Adipocyte (in vitro differentiated cells): ENCODE measurements around the gene TSC2.
"Not testable (repeated sequence)": the region's sequence is repeated elsewhere in the genome, so short reads cannot be mapped to it uniquely, and the experiment has no call there.

Experiments used
- DNase-seq: peaks from one replicate; pipeline ENCODE4 v3.0.0-alpha.2; 2015; ENCODE audit warnings: low read depth
- H3K27me3 ChIP-seq: replicated peaks from 2 replicates; pipeline ENCODE4 v1.7.0; 2013; ENCODE audit warnings: mild to moderate bottlenecking, low read length, moderate library complexity; ENCODE audit not compliant: control insufficient read depth, insufficient read depth
- H3K36me3 ChIP-seq: 2 replicates; pipeline ENCODE4 v1.7.0; 2013; ENCODE audit warnings: low read length, mild to moderate bottlenecking, moderate library complexity; ENCODE audit not compliant: control insufficient read depth, insufficient read depth, severe bottlenecking
- H3K4me1 ChIP-seq: 2 replicates; pipeline ENCODE4 v1.7.0; 2013; ENCODE audit warnings: mild to moderate bottlenecking, low read length, moderate library complexity; ENCODE audit not compliant: control insufficient read depth, insufficient read depth
- H3K4me3 ChIP-seq: 2 replicates; pipeline ENCODE4 v1.7.0; 2013; ENCODE audit warnings: mild to moderate bottlenecking, low read length, moderate library complexity
- H3K9ac ChIP-seq: 2 replicates; pipeline ENCODE4 v1.7.0; 2013; ENCODE audit warnings: mild to moderate bottlenecking, low read length, moderate library complexity
- H3K9me3 ChIP-seq: 2 replicates; pipeline ENCODE4 v1.7.0; 2013; ENCODE audit warnings: mild to moderate bottlenecking, low read length, moderate library complexity; ENCODE audit not compliant: control insufficient read depth

TSC2 gene

DNA sequence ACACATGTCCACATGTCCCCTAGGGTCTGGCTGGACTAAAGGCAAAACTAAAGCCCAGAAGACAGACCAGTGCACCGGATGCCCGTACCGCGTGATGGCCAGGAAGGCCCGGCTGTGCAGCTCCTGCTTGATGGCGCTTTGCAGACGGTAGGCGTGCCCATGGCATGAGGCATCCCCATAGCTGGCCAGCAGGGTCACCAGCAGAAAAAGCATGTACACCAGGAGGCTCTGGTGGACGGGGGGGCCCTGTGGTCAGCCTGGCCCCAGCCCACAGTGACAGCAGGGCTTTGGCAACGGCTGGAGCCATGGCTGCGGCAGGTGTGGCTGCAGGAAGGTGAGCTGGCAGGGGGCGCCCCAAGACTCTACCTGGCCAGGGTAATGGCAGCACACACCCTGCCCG, 45.1 kb downstream of the TSC2 start:
- H3K27me3 ChIP-seq: no peaks in the 10 kb centered on the region
- H3K4me3 ChIP-seq: no peak overlapping the region
- no peaks in the 10 kb centered on the region for H3K9me3 ChIP-seq
- no peaks in the 10 kb centered on the region for H3K4me1 ChIP-seq
- no peak overlapping the region for H3K9ac ChIP-seq
- peaks cover 90% of the 10 kb centered on the region for H3K36me3 ChIP-seq
- no peak for DNase-seq

DNA sequence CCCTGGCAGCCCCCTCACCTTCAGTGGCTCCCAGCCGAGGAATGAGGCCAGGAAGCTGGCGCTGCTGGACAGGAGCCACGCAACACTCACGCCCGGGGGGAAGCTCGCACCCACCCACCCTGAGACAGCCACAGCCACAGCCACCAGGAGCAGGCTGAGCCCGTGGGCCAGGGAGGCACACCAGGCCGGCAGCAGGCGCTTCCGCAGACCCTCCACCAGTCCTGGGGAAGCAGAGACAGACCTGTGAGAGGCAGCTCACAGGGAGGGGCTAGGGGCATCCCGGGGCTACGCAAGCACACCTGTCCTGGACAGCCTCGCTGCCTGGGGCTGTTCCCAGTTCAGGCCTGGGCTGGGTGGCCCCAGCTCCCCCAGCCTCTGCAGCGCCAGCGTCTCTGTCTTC, 46.0 kb downstream of the TSC2 start:
- no peak overlapping the region for H3K9ac ChIP-seq
- H3K9me3 ChIP-seq: no peaks in the 10 kb centered on the region
- no peak for DNase-seq
- H3K36me3 ChIP-seq: peaks cover 82% of the 10 kb centered on the region
- H3K27me3 ChIP-seq: no peaks in the 10 kb centered on the region
- no peak overlapping the region for H3K4me3 ChIP-seq
- H3K4me1 ChIP-seq: no peaks in the 10 kb centered on the region

DNA sequence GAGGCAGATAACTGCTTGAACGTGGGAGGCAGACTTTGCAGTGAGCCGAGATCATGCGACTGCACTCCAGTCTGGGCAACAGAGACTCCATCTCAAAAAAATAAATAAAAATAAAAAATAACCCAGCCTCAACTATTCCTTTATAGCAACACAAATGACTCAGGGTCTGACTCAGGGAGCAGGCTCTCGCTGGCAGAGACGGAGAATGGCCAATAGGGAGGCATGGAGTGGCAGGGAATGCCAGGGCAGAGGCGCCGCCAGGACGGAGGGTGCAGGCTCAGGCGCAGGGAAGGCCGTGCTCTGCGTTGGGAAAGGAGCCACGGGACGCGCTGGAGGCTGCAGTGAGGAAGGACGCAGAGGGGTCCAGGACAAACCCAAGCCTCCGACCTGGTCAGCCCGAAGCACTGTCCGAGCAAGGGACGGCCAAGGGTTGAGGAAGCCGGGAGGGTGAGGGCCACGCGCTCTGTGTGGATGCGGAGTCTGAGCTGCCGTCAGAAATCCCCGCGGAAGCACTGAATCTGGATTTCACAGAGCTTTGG, 47.6 kb downstream of the TSC2 start:
- no peak for DNase-seq
- Histone ChIP-seq H3K4me1 (no peaks in the 10 kb centered on the region), H3K9ac (no peak overlapping the region), H3K27me3 (no peaks in the 10 kb centered on the region), H3K36me3 (peaks cover 77% of the 10 kb centered on the region), H3K9me3 (no peaks in the 10 kb centered on the region), H3K4me3 (no peak overlapping the region)

DNA sequence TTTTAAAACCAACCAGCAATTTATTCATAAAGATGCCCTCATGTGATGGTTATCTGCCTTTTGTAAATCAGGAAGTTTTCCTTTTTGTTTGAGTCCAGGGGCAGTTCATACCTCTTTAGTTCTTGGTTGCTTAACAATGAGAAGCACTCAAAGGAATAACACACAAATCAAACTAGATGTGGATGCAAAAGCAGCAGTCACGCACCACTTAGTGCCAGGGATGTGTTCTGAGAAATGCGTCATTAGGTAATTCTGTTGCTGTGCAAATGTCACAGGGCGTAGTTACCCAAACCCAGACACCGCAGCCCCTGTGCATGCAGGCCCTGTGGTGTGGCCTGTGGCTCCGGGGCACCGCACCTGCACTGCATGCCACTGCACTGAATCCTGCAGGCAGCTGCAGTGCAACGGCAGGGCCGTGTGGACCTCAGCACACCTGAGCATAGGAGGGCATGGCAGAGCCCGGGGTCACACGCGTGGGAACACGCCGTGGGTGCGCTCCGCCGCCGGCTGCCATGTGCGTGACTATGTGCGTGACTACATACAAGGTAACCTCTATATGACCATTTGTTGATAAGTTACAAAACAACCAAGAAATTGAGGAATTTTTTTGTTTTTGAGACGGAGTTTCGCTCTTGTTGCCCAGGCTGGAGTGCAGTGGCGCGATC, 48.3 kb downstream of the TSC2 start:
- no peak overlapping the region for H3K9ac ChIP-seq
- H3K4me3 ChIP-seq: no peak overlapping the region
- DNase-seq: no peak
- H3K4me1 ChIP-seq: no peaks in the 10 kb centered on the region
- H3K9me3 ChIP-seq: no peaks in the 10 kb centered on the region
- no peaks in the 10 kb centered on the region for H3K27me3 ChIP-seq
- peaks cover 78% of the 10 kb centered on the region for H3K36me3 ChIP-seq

DNA sequence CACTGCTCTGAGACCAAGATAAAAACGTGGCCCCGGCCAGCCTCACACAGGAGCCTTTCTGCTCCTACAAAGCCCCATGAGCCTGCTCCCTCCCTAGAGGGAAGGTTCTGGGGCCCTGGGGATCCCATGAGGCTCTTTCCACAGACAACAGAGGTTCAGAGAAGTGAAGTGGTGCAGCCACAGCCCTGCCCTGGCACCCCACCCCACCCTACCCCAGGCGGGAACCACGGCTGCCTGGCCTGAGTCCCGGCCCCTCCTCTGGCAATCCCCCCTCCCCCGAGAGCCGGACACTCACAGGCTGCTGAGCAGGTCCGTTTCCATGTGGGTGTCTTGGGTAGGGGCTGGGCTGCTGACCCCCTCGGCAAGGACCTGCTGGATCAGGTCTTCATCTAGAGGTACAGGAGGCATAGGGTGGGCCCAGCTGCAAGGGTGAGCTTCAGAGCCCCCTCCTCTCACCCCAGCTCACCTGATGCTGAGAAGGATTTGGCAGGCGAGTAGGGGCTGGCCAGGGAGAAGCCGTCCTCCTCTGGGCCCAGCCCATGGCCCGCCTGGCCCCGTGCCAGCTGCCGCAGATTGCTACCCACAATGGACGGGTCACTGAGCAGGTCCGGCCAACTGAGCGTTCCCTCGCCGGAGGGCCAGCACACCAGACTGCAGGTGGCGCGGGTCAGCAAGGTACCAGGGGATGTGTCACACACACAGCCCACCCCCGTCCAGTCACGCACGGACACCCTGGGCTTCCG, 49.2 kb downstream of the TSC2 start:
- H3K4me1 ChIP-seq: no peaks in the 10 kb centered on the region
- DNase-seq: no peak
- no peak overlapping the region for H3K4me3 ChIP-seq
- no peaks in the 10 kb centered on the region for H3K9me3 ChIP-seq
- peaks cover 72% of the 10 kb centered on the region for H3K36me3 ChIP-seq
- H3K27me3 ChIP-seq: no peaks in the 10 kb centered on the region
- H3K9ac ChIP-seq: no peak overlapping the region

DNA sequence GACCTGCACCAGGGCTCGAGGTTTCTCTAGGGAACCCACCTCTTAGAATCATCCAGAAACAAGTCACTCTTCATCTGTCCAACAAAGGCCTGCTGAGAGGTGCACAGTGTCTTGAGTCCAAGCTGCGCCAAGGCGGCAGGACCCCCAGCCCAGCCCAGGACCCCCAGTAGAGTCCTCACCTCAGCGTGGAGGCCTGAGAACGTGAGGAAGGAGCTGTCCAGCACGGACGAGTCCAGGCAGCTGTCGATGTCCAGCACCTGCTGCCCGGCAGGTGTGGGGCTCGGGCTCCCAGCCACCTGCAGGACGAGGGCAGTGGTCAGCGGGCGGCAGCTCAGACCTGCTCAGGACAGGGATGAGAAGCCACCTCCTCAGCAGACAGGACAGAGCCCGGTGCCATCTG, 49.9 kb downstream of the TSC2 start:
- not testable (repeated sequence) for H3K27me3 ChIP-seq, H3K9me3 ChIP-seq, DNase-seq, H3K4me3 ChIP-seq, H3K4me1 ChIP-seq, H3K9ac ChIP-seq
- peaks cover 69% of the 10 kb centered on the region for H3K36me3 ChIP-seq

DNA sequence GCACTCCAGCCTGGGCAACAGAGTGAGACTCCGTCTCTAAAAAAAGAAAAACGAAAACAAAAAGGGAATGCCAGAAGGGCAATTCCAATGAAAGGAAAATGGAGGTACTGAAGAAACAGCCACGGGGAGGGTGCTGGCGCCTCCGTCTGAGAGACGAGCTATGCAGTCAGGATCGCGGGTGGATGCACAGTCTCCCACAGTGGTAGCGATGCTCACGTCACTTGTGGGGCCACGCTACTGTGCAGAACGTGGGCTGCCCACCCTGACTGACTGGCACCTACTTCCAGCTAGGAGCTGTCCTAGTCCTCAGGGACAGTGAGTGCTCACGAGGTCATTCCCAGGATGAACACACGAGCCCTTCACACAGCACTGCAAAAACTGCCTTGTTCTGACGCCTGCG, 53.8 kb downstream of the TSC2 start:
- H3K9ac ChIP-seq, H3K9me3 ChIP-seq: not testable (repeated sequence)

DNA sequence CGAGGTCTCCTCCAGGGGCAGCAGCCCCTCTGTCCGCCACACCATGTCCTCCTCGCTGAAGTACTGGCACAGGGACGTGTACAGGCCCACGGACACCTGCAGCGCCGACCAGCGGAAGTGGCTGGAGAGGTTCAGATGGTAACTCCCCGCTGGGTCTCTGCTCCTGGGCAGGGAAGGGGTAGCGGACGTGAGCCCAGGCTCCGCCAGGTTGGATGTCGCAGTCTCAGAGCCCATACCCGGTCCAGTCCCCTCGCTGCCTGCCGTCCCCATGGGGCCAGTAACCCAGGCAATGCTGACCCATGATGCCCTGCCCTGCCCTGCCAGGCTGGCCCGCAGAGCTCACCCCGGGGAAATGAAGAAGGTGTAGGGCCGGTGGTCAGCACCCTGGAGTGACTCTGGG, 54.7 kb downstream of the TSC2 start:
- no peak overlapping the region for H3K4me3 ChIP-seq
- H3K9me3 ChIP-seq: no peaks in the 10 kb centered on the region
- H3K27me3 ChIP-seq: no peaks in the 10 kb centered on the region
- H3K36me3 ChIP-seq: peaks cover 30% of the 10 kb centered on the region
- no peak overlapping the region for H3K9ac ChIP-seq
- no peak for DNase-seq
- no peaks in the 10 kb centered on the region for H3K4me1 ChIP-seq

More for the DNA sequence above, 53.8 kb downstream of the TSC2 start:
- not testable (repeated sequence) for DNase-seq, H3K27me3 ChIP-seq, H3K4me3 ChIP-seq, H3K4me1 ChIP-seq
- H3K36me3 ChIP-seq: peaks cover 37% of the 10 kb centered on the region

DNA sequence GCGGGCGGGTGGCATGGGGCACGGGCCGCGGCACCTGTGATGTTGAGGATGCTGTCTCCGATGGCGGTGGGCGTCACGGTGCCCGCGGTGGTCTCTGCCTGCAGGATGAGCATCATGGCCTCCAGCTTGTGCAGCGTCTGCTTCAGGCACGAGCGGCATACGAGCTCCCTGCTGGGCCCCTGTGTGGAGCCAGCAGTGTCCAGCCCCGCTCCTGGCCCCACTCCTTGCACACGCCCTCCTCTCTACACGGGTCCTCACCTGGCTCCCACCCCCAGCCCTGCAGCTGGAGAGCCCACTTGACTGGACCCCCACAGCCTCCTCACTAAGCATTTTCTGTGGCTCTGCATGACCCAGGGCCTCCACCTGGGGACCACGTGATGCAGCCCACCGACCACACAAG, 56.7 kb downstream of the TSC2 start:
- H3K4me1 ChIP-seq, H3K9me3 ChIP-seq, H3K9ac ChIP-seq, H3K27me3 ChIP-seq, DNase-seq, H3K4me3 ChIP-seq: not testable (repeated sequence)
- peaks cover 31% of the 10 kb centered on the region for H3K36me3 ChIP-seq

DNA sequence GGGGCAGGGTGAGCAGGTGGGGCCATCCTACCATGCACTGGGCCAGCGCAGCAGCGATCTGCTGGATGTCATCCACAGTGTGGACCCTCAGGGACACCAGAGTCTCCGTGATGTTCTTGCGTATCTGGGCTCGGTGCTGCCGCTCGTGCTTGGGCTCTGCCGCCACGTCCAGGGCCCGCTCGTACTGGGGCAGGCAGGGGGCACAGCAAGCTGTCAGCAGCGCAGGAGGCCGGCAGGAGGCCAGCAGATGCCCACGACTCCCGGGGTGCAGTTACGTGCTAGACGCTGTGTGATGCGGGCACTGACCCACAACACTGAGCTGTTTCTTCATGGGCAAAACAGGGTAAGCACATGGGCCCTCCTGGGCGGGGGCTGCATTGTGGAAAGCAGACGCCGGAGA, 57.5 kb downstream of the TSC2 start:
- not testable (repeated sequence) for H3K9ac ChIP-seq, DNase-seq, H3K4me1 ChIP-seq, H3K9me3 ChIP-seq, H3K27me3 ChIP-seq, H3K4me3 ChIP-seq
- H3K36me3 ChIP-seq: peaks cover 25% of the 10 kb centered on the region

DNA sequence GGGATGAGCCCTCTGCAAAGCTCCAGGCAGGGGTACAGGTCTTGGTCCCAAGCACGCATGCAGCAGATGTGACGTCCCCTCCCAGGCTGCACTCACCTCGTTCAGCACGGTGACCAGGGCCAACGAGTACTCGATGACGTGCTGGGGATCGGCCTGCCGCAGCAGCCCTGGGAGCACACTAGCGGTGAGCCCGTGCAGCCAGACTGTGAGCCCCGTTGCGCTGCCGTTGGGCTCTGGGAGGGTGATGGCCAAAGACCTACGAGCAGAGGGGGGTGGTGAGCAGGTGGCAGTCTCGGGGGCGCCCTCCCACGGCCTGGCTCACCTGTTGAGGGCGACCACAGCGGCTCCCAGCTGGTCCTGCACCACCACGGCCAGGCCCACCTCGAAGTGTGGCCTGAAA, 58.0 kb downstream of the TSC2 start:
- not testable (repeated sequence) for DNase-seq, H3K27me3 ChIP-seq, H3K4me1 ChIP-seq, H3K9ac ChIP-seq, H3K9me3 ChIP-seq, H3K4me3 ChIP-seq
- H3K36me3 ChIP-seq: peaks cover 21% of the 10 kb centered on the region
